Esophagus squamous epithelium (tissue), 5 donors: ENCODE results near the gene EPB41L4A. TPM values are rescaled to one million over a fixed set of nuclear protein-coding genes. Genes with fewer than 3 reads are reported as not detected.

Experiments used
- DNase-seq: peaks from one replicate; lab custom pipeline; 2025; lab: John Stamatoyannopoulos, UW
- H3K27ac ChIP-seq, 4 donors: fragments of 200-600 bp; sonication (generic); one replicate each; pipeline ENCODE4 v1.5.1; 2016 to 2019; ENCODE audit warnings: mild to moderate bottlenecking in 1 of 4
- H3K27me3 ChIP-seq, 4 donors: fragments of 200-600 bp; sonication (generic); 1 replicate in 3 of 4; 2 replicates in 1 of 4; pipeline versions ENCODE4 v1.5.1 to v1.6.0; 2017 to 2021; ENCODE audit warnings: antibody characterized with exemption in 1 of 4
- H3K36me3 ChIP-seq, 3 donors: fragments of 200-600 bp; sonication (generic); one replicate each; pipeline ENCODE4 v1.5.1; 2016 to 2019
- H3K4me1 ChIP-seq, 3 donors: fragments of 200-600 bp; sonication (generic); one replicate each; pipeline ENCODE4 v1.5.1; 2017 to 2019
- H3K4me3 ChIP-seq, 4 donors: fragments of 200-600 bp; sonication (generic); 1 replicate in 3 of 4; 2 replicates in 1 of 4; pipeline ENCODE4 v1.5.1; 2016 to 2019; ENCODE audit warnings: mild to moderate bottlenecking in 2 of 4, moderate library complexity in 1 of 4
- H3K9me3 ChIP-seq, 3 donors: fragments of 200-600 bp; sonication (generic); one replicate each; pipeline ENCODE4 v1.5.1; 2016 to 2019
- POLR2A ChIP-seq, 4 donors: fragments of 450-650 bp; IDR thresholded peaks; one replicate each; pipeline ENCODE4 v1.6.1; 2017; ENCODE audit warnings: antibody characterized with exemption in 4 of 4, mild to moderate bottlenecking in 4 of 4, moderate library complexity in 3 of 4
- whole genome bisulfite sequencing, 2 donors: methylation state at CpG; one replicate each; pipeline ENCODE4 v1.1.5; 2018; 5-methylcytosine and 5-hydroxymethylcytosine counted together
- intact Hi-C: fragments of 100-400 bp; cut with DNase I; formaldehyde crosslinking; loops from one replicate; pipeline ENCODE4 v1.15.0; 2022
- small RNA-seq, 4 donors: library from RNA; depleted of rRNA; stranded (forward); fragments of <200 nt; gene quantifications; one replicate each; pipeline ENCODE3, GENCODE V24; 2016
- total RNA-seq, 4 donors: library from RNA; depleted of rRNA; stranded (reverse); fragments of >200 nt; gene quantifications; one replicate each; pipeline ENCODE4 v1.1.0, GENCODE V29; 2016
- TF ChIP-seq, protein P1 (sequence below), 6 experiments: fragments of 450-650 bp in 4 of 6; fragments of 200-600 bp in 2 of 6; sonication (generic) in 2 of 6; IDR thresholded peaks; one replicate each; pipeline ENCODE4 v1.5.1; 2016 to 2019; ENCODE audit warnings: antibody characterized with exemption in 6 of 6, mild to moderate bottlenecking in 4 of 6, moderate library complexity in 4 of 6
- donor health status: DM: yes; HTN: yes; CAD: no.

EPB41L4A gene
- total RNA-seq, 4 donors from 2014 or later, result 18.9 to 25.9 (median 20.7) TPM

DNA sequence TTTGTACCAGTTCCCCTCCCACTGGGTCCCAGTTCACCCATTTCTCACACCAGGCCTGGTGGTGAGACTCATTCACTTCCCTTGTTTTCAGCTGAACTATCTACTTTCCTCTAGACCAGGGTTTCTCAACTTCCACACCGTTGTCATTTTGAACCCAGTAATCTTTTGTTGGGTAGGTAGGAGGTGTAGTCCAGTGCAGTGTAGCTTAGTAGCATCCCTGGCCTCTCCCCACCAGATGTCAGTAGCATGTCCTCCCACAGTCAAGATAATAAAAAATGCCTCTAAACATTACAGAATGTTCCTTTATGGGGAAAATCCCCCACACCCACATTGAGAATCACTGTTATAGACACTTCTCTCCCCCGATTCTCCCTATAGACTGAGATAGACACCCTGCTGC is 299.1 kb downstream of the EPB41L4A start:
- Histone ChIP-seq H3K36me3 (no peaks in the 10 kb centered on the region), H3K27ac (no peak overlapping the region), H3K4me3 (no peak overlapping the region), H3K27me3 (no peaks in the 10 kb centered on the region), H3K4me1 (peaks cover 0 to 3% (median 0%) of the 10 kb centered on the region in 3 donors), H3K9me3 (no peaks in the 10 kb centered on the region)
- no peak for DNase-seq
- WGBS, 2 donors, result 83% methylated on average over 2 of the region's 2 CpGs
- intact Hi-C loops, result no loop called here
- TF ChIP-seq, protein P1, sequence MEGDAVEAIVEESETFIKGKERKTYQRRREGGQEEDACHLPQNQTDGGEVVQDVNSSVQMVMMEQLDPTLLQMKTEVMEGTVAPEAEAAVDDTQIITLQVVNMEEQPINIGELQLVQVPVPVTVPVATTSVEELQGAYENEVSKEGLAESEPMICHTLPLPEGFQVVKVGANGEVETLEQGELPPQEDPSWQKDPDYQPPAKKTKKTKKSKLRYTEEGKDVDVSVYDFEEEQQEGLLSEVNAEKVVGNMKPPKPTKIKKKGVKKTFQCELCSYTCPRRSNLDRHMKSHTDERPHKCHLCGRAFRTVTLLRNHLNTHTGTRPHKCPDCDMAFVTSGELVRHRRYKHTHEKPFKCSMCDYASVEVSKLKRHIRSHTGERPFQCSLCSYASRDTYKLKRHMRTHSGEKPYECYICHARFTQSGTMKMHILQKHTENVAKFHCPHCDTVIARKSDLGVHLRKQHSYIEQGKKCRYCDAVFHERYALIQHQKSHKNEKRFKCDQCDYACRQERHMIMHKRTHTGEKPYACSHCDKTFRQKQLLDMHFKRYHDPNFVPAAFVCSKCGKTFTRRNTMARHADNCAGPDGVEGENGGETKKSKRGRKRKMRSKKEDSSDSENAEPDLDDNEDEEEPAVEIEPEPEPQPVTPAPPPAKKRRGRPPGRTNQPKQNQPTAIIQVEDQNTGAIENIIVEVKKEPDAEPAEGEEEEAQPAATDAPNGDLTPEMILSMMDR (IDR thresholded peaks at IDR 0.05), result no peak
- TF ChIP-seq POLR2A (IDR thresholded peaks at IDR 0.05), result no peak

DNA sequence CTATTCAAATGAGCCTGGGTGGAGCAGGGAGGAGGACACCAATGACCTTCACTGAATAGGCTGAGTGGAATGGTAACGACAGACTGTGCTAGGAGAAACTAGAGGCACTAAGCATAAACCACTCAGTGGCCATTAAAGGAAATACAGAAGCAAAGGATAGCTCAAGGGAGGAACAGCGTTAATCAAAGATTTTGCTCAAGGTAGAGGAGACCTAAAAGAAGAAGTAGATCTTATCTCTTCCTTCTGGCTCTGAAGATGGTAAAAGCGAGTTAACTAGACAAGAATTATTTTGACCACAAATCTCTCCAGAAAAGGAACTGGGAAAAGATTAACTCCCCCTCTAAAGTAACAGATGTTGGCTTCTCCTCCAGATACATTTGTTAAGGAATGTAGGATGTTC is 299.6 kb downstream of the EPB41L4A start:
- H3K27me3 ChIP-seq, result no peaks in the 10 kb centered on the region
- WGBS, 2 donors, result 64 to 72% methylated on average over 3 of the region's 3 CpGs
- peaks cover 0 to 3% (median 0%) of the 10 kb centered on the region in 3 donors for H3K4me1 ChIP-seq
- intact Hi-C loops, result no loop called here
- no peak overlapping the region for H3K27ac ChIP-seq
- TF ChIP-seq, protein P1 (IDR thresholded peaks at IDR 0.05), result no peak
- no peak for TF ChIP-seq POLR2A (IDR thresholded peaks at IDR 0.05)
- no peak overlapping the region for H3K4me3 ChIP-seq
- H3K36me3 ChIP-seq, result no peaks in the 10 kb centered on the region
- no peak for DNase-seq
- no peaks in the 10 kb centered on the region for H3K9me3 ChIP-seq

DNA sequence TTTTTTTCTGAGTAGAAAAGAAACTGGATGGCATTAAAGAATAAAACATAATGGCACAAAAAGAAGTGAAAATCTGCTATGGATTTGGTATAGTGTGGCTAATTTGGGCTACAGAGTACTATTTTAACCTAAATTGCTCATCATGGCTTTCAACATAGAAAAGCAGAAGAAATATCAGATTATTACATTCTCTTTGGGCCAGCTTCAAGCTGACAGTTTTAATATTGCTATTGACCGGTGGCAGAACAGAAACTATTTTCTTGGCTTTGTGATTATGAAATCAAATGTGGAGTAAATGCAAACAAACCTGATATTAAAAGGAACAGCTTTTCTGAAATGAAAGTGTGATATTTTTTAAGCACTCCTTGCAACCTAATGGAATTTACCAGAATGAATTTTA is 301.5 kb downstream of the EPB41L4A start:
- Histone ChIP-seq H3K27me3 (no peaks in the 10 kb centered on the region), H3K27ac (no peak overlapping the region), H3K4me1 (no peaks in the 10 kb centered on the region), H3K36me3 (no peaks in the 10 kb centered on the region), H3K9me3 (no peaks in the 10 kb centered on the region), H3K4me3 (no peak overlapping the region)
- DNase-seq, result no peak
- 38 to 48% methylated on average over 1 of the region's 1 CpG for WGBS, 2 donors
- intact Hi-C loops, result no loop called here
- TF ChIP-seq, protein P1 (IDR thresholded peaks at IDR 0.05), result no peak
- no peak for TF ChIP-seq POLR2A (IDR thresholded peaks at IDR 0.05)

DNA sequence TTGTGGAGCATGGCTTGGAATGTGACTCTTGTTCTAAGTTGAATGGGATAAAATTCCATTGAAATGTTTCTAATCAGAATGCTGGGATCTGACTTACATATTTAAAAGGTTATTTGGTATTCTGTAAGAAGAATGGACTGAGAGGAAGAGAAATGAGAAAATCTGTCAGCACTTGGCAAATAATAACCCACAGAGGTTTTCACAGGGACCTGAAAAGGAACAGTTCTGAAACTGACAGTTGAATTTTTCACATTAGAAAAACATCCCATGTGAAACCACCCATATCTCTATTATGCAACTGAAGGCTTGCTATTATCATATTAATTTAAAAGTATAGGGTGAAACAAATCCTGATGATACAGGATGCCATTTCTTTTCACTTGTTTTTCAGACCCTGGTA is 302.7 kb downstream of the EPB41L4A start:
- intact Hi-C loops, result no loop called here
- Histone ChIP-seq H3K27ac (no peak overlapping the region), H3K27me3 (no peaks in the 10 kb centered on the region), H3K36me3 (no peaks in the 10 kb centered on the region), H3K9me3 (no peaks in the 10 kb centered on the region), H3K4me1 (no peaks in the 10 kb centered on the region), H3K4me3 (no peak overlapping the region)
- TF ChIP-seq, protein P1 (IDR thresholded peaks at IDR 0.05), result no peak
- no peak for TF ChIP-seq POLR2A (IDR thresholded peaks at IDR 0.05)
- DNase-seq, result no peak

DNA sequence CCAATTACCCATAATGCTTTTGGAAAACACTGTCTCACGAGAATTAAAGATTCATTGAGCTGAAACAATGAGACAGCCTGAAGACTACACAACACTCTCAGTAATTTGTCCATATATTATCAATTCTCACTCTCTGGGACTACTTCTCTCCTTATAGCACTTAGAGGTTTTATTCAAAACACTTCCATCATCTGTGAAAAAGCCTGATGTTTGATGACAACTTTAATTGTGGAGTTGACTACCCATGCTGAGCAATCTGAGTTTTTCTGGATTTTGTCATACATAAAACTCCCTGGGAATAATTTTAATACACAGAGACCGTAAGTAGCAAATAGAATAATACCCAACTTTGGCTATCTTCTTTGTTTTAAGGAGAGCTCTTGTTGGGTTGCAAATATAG is 305.5 kb downstream of the EPB41L4A start:
- no peak for TF ChIP-seq POLR2A (IDR thresholded peaks at IDR 0.05)
- TF ChIP-seq, protein P1 (IDR thresholded peaks at IDR 0.05), result no peak
- WGBS, 2 donors, result 74 to 83% methylated on average over 2 of the region's 2 CpGs
- Histone ChIP-seq H3K27me3 (no peaks in the 10 kb centered on the region), H3K9me3 (no peaks in the 10 kb centered on the region), H3K4me3 (no peak overlapping the region), H3K4me1 (peaks cover 0 to 9% (median 0%) of the 10 kb centered on the region in 3 donors), H3K27ac (no peak overlapping the region), H3K36me3 (no peaks in the 10 kb centered on the region)
- intact Hi-C loops, result no loop called here
- no peak for DNase-seq

Small RNA genes lying within 50 kb of the gene (small RNA-seq; reads per million reads assigned to genes)
- 0 reads per million in 4 donors for gene AC010265.1
- 0 reads per million in 4 donors for gene HMGB3P16
- gene SNORA13, result 12.5 to 23.7 (median 23.1) reads per million in 4 donors
